MM.1S (cell line): ENCODE data around the gene LEP.

ENCODE experiments used
- EZH2 ChIP-seq: fragments of 300-600 bp; sonication (generic); optimal IDR thresholded peaks from 2 replicates; pipeline ENCODE3; 2017; ENCODE audit warnings: low read depth, mild to moderate bottlenecking, antibody characterized with exemption, low read length, mixed read lengths
- TF ChIP-seq, protein P1 (sequence below): fragments of 300-600 bp; sonication (generic); IDR thresholded peaks from 2 replicates; pipeline ENCODE4 v1.5.1; 2016; ENCODE audit warnings: antibody characterized with exemption, low read length, mixed read lengths

DNA sequence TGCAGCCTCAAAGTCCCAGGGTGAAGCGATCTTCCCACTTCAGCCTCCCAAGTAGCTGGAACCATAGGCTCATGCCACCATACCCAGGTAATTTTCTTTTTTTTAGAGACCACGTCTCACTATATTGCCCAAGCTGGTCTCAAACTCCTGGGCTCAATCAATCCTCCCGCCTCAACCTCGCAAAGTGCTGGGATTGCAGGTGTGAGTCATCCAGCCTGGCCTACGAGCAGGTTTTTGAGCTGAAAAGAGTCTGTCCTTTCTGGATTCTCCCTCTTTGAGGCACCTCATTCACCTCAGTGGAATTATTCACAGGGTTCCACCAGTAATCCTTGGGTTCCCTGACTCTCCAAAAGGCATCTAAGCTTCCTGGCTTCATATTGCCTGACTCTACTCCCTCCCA is 7.6 kb upstream of the LEP start:
- TF ChIP-seq, protein P1, sequence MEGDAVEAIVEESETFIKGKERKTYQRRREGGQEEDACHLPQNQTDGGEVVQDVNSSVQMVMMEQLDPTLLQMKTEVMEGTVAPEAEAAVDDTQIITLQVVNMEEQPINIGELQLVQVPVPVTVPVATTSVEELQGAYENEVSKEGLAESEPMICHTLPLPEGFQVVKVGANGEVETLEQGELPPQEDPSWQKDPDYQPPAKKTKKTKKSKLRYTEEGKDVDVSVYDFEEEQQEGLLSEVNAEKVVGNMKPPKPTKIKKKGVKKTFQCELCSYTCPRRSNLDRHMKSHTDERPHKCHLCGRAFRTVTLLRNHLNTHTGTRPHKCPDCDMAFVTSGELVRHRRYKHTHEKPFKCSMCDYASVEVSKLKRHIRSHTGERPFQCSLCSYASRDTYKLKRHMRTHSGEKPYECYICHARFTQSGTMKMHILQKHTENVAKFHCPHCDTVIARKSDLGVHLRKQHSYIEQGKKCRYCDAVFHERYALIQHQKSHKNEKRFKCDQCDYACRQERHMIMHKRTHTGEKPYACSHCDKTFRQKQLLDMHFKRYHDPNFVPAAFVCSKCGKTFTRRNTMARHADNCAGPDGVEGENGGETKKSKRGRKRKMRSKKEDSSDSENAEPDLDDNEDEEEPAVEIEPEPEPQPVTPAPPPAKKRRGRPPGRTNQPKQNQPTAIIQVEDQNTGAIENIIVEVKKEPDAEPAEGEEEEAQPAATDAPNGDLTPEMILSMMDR, result no peak
- TF ChIP-seq EZH2, result no peak
